Prostate gland (tissue), 2 donors: ENCODE results near the gene CD3E. TPM values are rescaled to one million over a fixed set of nuclear protein-coding genes. Genes with fewer than 3 reads are reported as not detected.

Source experiments
- DNase-seq: peaks from one replicate; pipeline ENCODE4 v3.0.0-alpha.2; 2019; ENCODE audit warnings: low spot score
- H3K27ac ChIP-seq, 2 donors: fragments of 200-600 bp; sonication (generic); 2 replicates each; pipeline ENCODE4 v1.5.1; 2017 to 2019
- H3K27me3 ChIP-seq: fragments of 200-600 bp; sonication (generic); replicated peaks from 2 replicates; pipeline ENCODE4 v1.5.1; 2019; ENCODE audit not compliant: insufficient read depth
- H3K36me3 ChIP-seq, 2 donors: fragments of 200-600 bp; sonication (generic); 1 replicate in 1 of 2; 2 replicates in 1 of 2; pipeline versions ENCODE4 v1.5.1 to v1.8.1; 2017 to 2019
- H3K4me1 ChIP-seq: fragments of 200-600 bp; sonication (generic); replicated peaks from 2 replicates; pipeline ENCODE4 v1.5.1; 2019
- H3K4me3 ChIP-seq, 2 donors: fragments of 200-600 bp; sonication (generic); 2 replicates each; pipeline ENCODE4 v1.5.1; 2017 to 2019
- H3K9me3 ChIP-seq: fragments of 200-600 bp; sonication (generic); 2 replicates; pipeline ENCODE4 v1.5.1; 2017
- POLR2A ChIP-seq: fragments of 450-650 bp; IDR thresholded peaks from one replicate; pipeline ENCODE4 v1.6.1; 2016; ENCODE audit warnings: antibody characterized with exemption, mild to moderate bottlenecking
- POLR2AphosphoS5 ChIP-seq: sonication (generic); formaldehyde crosslinking; IDR thresholded peaks from one replicate; pipeline ENCODE4 v1.6.1; 2017; ENCODE audit warnings: antibody characterized with exemption
- WGBS: methylation state at CpG from one replicate; pipeline ENCODE4 v1.1.5; 2018; 5-methylcytosine and 5-hydroxymethylcytosine counted together
- intact Hi-C: fragments of 100-400 bp; cut with DNase I; formaldehyde crosslinking; loops from one replicate; pipeline ENCODE4 v1.14.2; 2022
- total RNA-seq, 2 donors: library from RNA; depleted of rRNA; stranded (reverse); fragments of >200 nt; gene quantifications; one replicate each; pipeline ENCODE4 v1.1.0, GENCODE V29; 2016
- TF ChIP-seq, protein P1 (sequence below), 4 experiments: fragments of 200-600 bp in 2 of 4; fragments of 450-650 bp in 2 of 4; sonication (generic) in 2 of 4; IDR thresholded peaks; 1 replicate in 3 of 4; 2 replicates in 1 of 4; pipeline ENCODE4 v1.5.1; 2016 to 2019; ENCODE audit warnings: antibody characterized with exemption in 4 of 4, mild to moderate bottlenecking in 2 of 4, moderate library complexity in 2 of 4

Gene CD3E
- total RNA-seq, 2 donors from 2014 or later: 2.8 to 4.6 TPM

DNA sequence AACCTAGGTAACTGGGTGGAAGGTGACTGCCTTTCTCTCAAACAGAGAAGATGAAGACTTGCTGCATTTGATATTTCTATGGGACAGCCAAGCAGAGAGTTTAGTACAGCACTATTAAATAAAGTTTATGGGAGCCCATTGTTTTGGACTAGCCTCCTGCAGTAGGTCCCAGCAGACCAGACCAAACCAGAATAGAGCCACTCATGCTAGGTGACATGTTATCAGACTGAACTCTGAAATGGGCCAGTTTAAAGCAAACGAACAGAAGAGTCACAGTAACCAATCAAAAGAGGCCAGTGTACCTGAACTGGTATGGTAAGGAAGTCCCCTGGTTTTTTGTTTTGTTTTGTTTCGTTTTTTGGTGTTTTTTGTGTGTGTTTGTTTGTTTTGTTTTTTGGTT, 32.5 kb upstream of the CD3E start:
- Histone ChIP-seq H3K36me3 (no peaks in the 10 kb centered on the region), H3K27ac (no peak overlapping the region), H3K4me1 (peaks cover 2% of the 10 kb centered on the region), H3K27me3 (no peaks in the 10 kb centered on the region), H3K4me3 (no peak overlapping the region), H3K9me3 (no peaks in the 10 kb centered on the region)
- TF ChIP-seq, protein P1, sequence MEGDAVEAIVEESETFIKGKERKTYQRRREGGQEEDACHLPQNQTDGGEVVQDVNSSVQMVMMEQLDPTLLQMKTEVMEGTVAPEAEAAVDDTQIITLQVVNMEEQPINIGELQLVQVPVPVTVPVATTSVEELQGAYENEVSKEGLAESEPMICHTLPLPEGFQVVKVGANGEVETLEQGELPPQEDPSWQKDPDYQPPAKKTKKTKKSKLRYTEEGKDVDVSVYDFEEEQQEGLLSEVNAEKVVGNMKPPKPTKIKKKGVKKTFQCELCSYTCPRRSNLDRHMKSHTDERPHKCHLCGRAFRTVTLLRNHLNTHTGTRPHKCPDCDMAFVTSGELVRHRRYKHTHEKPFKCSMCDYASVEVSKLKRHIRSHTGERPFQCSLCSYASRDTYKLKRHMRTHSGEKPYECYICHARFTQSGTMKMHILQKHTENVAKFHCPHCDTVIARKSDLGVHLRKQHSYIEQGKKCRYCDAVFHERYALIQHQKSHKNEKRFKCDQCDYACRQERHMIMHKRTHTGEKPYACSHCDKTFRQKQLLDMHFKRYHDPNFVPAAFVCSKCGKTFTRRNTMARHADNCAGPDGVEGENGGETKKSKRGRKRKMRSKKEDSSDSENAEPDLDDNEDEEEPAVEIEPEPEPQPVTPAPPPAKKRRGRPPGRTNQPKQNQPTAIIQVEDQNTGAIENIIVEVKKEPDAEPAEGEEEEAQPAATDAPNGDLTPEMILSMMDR (IDR thresholded peaks at IDR 0.05): no peak
- TF ChIP-seq POLR2AphosphoS5: no peak
- TF ChIP-seq POLR2A: no peak
- WGBS: 73% methylated on average over 2 of the region's 2 CpGs
- intact Hi-C loops: no loop called here
- DNase-seq: no peak

- Histone ChIP-seq H3K27ac (peak overlapping the region; percentile 47 to 66), H3K4me1 (peaks cover 5% of the 10 kb centered on the region), H3K9me3 (no peaks in the 10 kb centered on the region), H3K36me3 (no peaks in the 10 kb centered on the region), H3K27me3 (no peaks in the 10 kb centered on the region), H3K4me3 (no peak overlapping the region)
- intact Hi-C loops: no loop called here
- peak; percentile 66 for DNase-seq
- WGBS: 10% methylated on average over 2 of the region's 2 CpGs
- TF ChIP-seq POLR2A (no peak), POLR2AphosphoS5 (peak; percentile 89)
These were observed 30.3 kb upstream of the CD3E start for GRCh38 chr11:118274186-118274585.

- Histone ChIP-seq H3K36me3 (no peaks in the 10 kb centered on the region), H3K4me3 (no peak overlapping the region), H3K27ac (peak overlapping the region; percentile 47 to 66), H3K9me3 (no peaks in the 10 kb centered on the region), H3K4me1 (peaks cover 5% of the 10 kb centered on the region), H3K27me3 (no peaks in the 10 kb centered on the region)
- intact Hi-C loops: no loop called here
- DNase-seq: peak; percentile 39
- peak; percentile 81 for TF ChIP-seq POLR2AphosphoS5
- peak; percentile 30 for TF ChIP-seq POLR2A
- TF ChIP-seq, protein P1 (IDR thresholded peaks at IDR 0.05): no peak
- 29% methylated on average over 4 of the region's 4 CpGs for WGBS
These were observed 29.4 kb upstream of the CD3E start for GRCh38 chr11:118275176-118275575.

DNA sequence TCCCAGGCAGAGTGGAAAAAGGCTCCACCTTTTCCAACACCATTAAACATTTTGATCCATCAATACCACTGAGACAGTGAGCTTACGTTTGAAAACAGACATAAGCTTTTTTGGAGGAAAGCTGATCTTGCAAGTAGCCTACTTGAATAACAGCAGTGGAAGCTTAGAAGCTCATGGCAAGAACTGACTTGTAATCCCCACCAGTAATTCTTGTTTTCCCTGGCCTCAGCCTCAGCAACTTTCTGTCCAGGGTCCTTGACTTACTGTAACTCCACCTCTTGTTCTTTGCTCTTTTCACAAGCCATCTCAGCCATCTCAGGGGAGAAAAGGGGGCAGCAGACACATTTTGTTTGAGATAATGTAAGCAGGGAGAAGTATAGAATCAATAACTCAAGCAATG, 28.1 kb upstream of the CD3E start:
- Histone ChIP-seq H3K4me3 (no peak overlapping the region), H3K4me1 (peaks cover 5% of the 10 kb centered on the region), H3K27ac (peak overlapping the region; percentile 3 to 66), H3K36me3 (no peaks in the 10 kb centered on the region), H3K27me3 (no peaks in the 10 kb centered on the region), H3K9me3 (no peaks in the 10 kb centered on the region)
- intact Hi-C loops: no loop called here
- WGBS: 44% methylated on average over 1 of the region's 1 CpG
- TF ChIP-seq POLR2A (no peak), POLR2AphosphoS5 (peak; percentile 21)
- TF ChIP-seq, protein P1 (IDR thresholded peaks at IDR 0.05): no peak
- DNase-seq: peak; percentile 24

GRCh38 chr11:118277312-118277711, 27.2 kb upstream of the CD3E start:
- WGBS: 43% methylated on average over 1 of the region's 1 CpG
- TF ChIP-seq, protein P1 (IDR thresholded peaks at IDR 0.05): no peak
- TF ChIP-seq POLR2A (peak; percentile 29), POLR2AphosphoS5 (peak; percentile 85)
- no peak overlapping the region for H3K4me3 ChIP-seq
- H3K27ac ChIP-seq: peak overlapping the region in 1 of 2 donors; percentile 42
- peaks cover 5% of the 10 kb centered on the region for H3K4me1 ChIP-seq
- DNase-seq: peak; percentile 68
- intact Hi-C loops: no loop called here
- H3K9me3 ChIP-seq: no peaks in the 10 kb centered on the region
- no peaks in the 10 kb centered on the region for H3K36me3 ChIP-seq
- no peaks in the 10 kb centered on the region for H3K27me3 ChIP-seq
